Kidney capillary endothelial cell (primary cell): ENCODE results near the gene AREL1.

Source experiments
- DNase-seq: peaks from one replicate; pipeline ENCODE4 v3.0.0-alpha.2; 2018; ENCODE audit warnings: low spot score

Gene AREL1

DNA sequence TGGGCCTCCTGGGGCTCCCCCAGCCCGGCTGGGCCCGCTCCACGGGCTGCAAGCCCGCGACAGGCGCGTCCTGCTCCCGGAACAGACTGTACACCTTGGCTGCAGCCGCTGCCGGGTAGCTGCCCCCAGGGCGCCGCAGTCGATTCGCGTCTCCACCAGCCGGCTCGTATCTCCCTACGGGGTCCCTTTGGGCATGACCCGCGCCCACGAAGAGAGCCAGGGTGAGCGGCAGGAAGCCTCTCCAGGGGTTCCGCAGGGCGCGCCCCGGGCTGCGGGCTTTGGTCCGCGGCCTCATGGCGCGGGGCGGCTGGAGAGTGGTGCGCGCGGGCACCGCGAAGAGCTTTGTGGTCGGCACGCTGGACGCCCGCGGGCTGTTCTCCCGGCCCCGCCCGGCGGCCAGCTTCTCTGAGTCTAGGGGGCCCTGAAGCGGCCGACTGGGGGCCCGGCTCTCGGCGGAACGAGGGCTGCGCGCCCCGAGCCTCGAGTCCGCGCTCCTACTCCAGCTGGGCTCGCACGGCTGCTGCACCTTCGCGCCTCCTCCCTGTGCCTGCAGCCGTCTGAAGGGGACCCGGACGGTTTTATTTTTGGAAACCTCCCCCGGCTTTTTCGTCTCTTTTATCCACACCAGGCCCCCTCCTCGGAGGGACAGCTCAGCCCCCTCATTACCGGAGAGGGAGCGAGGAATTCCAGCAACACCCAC is 101.1 kb downstream of the AREL1 start, which contains the start of gene LTBP2:
Gene LTBP2 (minus strand): TSS at position 588 of the 700 bp plus-strand sequence. CDS start 293 bp downstream, at position 295.
- DNase-seq, result no peak
